ENCODE measurements around the gene KCNH8.

Gene KCNH8

DNA sequence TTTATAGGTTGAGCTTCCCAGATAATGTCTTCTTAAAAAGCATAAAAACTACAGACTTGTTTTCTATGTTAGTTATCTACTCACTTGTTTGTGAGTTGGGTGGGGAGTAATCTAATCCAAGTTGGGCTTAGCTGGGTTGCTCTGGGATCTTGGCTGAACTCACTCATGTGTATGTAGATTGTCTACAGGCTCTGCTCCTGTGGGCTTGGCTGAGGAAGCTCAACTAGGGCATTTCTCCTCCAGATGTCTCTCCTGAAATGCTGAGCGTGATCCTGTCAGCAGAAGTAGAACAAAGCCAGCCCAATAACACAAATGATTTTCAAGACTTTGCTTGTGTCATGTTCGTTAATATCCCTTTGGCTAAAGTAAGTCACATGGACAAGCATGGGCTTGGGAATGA, 17.3 kb downstream of the KCNH8 start:
- Histone ChIP-seq H3K4me3 (ENCODE audit: low read length) (no peak overlapping the region), H4K20me1 (ENCODE audit: control insufficient read depth, insufficient read depth, low read depth, low read length) (no peaks in the 10 kb centered on the region), H3K36me3 (ENCODE audit: control insufficient read depth, low read length) (no peaks in the 10 kb centered on the region), H3K4me1 (ENCODE audit: control insufficient read depth, low read length) (no peaks in the 10 kb centered on the region), H3K9me2 (replicated peaks; ENCODE audit: control insufficient read depth, low read length) (no peaks in the 10 kb centered on the region), H3K27me3 (ENCODE audit: control insufficient read depth, low read length) (no peaks in the 10 kb centered on the region), H3K4me2 (ENCODE audit: low read length) (no peak overlapping the region), H3K9me3 (ENCODE audit: control insufficient read depth, insufficient read depth, low read length) (no peaks in the 10 kb centered on the region), H3K79me2 (ENCODE audit: control insufficient read depth, low read length) (no peaks in the 10 kb centered on the region), H3F3A (ENCODE audit: control insufficient read depth, insufficient read depth) (no peaks in the 10 kb centered on the region), H3K27ac (ENCODE audit: low read depth, low read length) (no peak overlapping the region)
- no peak for TF ChIP-seq EZH2phosphoT487 (IDR thresholded peaks at IDR 0.05; ENCODE audit: borderline replicate concordance, low read length)
- TF ChIP-seq, protein P1, sequence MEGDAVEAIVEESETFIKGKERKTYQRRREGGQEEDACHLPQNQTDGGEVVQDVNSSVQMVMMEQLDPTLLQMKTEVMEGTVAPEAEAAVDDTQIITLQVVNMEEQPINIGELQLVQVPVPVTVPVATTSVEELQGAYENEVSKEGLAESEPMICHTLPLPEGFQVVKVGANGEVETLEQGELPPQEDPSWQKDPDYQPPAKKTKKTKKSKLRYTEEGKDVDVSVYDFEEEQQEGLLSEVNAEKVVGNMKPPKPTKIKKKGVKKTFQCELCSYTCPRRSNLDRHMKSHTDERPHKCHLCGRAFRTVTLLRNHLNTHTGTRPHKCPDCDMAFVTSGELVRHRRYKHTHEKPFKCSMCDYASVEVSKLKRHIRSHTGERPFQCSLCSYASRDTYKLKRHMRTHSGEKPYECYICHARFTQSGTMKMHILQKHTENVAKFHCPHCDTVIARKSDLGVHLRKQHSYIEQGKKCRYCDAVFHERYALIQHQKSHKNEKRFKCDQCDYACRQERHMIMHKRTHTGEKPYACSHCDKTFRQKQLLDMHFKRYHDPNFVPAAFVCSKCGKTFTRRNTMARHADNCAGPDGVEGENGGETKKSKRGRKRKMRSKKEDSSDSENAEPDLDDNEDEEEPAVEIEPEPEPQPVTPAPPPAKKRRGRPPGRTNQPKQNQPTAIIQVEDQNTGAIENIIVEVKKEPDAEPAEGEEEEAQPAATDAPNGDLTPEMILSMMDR (IDR thresholded peaks at IDR 0.05; ENCODE audit: low read depth, low read length, poor library complexity, severe bottlenecking) = no peak

DNA sequence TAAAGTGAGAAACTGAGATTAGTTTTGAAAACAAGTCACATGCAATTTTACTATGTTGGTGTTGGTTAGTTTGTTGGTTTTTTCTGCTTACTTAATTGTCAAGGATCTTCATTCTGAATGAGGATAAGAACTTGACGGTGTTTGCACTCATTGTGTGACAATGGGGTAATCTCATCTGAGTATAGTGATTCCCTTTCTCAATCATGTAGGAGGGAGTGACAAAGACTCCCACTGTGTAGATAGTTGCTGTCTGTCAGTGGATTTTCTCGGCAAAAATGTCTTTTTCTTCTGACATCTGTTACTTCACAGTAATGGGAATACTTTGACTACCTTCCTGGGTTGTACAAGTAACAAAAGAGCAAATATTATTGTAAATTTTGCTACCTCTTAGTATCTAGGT, 23.5 kb downstream of the KCNH8 start:
- Histone ChIP-seq H3K36me3 (ENCODE audit: control insufficient read depth, low read length) (no peaks in the 10 kb centered on the region), H4K20me1 (ENCODE audit: control insufficient read depth, insufficient read depth, low read depth, low read length) (no peaks in the 10 kb centered on the region), H3K4me2 (ENCODE audit: low read length) (no peak overlapping the region), H3K27me3 (ENCODE audit: control insufficient read depth, low read length) (no peaks in the 10 kb centered on the region), H3K4me3 (ENCODE audit: low read length) (no peak overlapping the region), H3F3A (ENCODE audit: control insufficient read depth, insufficient read depth) (no peaks in the 10 kb centered on the region), H3K9me2 (replicated peaks; ENCODE audit: control insufficient read depth, low read length) (no peaks in the 10 kb centered on the region), H3K9me3 (ENCODE audit: control insufficient read depth, insufficient read depth, low read length) (no peaks in the 10 kb centered on the region), H3K79me2 (ENCODE audit: control insufficient read depth, low read length) (no peaks in the 10 kb centered on the region), H3K27ac (ENCODE audit: low read depth, low read length) (no peak overlapping the region), H3K4me1 (ENCODE audit: control insufficient read depth, low read length) (no peaks in the 10 kb centered on the region)
- TF ChIP-seq, protein P1 (IDR thresholded peaks at IDR 0.05; ENCODE audit: low read depth, low read length, poor library complexity, severe bottlenecking) = no peak
- TF ChIP-seq EZH2phosphoT487 (IDR thresholded peaks at IDR 0.05; ENCODE audit: borderline replicate concordance, low read length) = no peak

DNA sequence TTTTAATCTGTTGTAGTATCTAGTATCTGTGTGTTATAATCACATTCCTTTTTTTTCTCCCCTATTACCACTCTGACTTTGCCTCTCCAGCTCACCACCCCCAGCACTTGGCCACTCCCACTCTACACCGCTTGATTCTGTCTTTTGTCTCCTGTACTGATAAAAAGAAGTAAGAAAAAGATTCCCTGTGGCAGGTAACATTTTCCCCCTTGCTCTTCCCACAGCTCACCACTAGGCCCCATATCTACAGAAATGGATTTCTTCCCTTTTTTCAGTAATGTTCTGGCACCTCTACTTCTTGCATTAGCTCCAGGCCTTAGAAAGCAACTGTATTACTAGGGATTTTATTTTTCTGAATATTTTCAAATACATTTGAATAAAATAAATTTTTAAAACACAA, 25.6 kb downstream of the KCNH8 start:
- no peaks in the 10 kb centered on the region for H3K9me3 ChIP-seq (ENCODE audit: control insufficient read depth, insufficient read depth, low read length)
- H3K4me1 ChIP-seq (ENCODE audit: control insufficient read depth, low read length) = no peaks in the 10 kb centered on the region
- H3K9me2 ChIP-seq (replicated peaks; ENCODE audit: control insufficient read depth, low read length) = no peaks in the 10 kb centered on the region
- no peaks in the 10 kb centered on the region for H3F3A ChIP-seq (ENCODE audit: control insufficient read depth, insufficient read depth)
- no peaks in the 10 kb centered on the region for H3K79me2 ChIP-seq (ENCODE audit: control insufficient read depth, low read length)
- no peaks in the 10 kb centered on the region for H4K20me1 ChIP-seq (ENCODE audit: control insufficient read depth, insufficient read depth, low read depth, low read length)
- H3K36me3 ChIP-seq (ENCODE audit: control insufficient read depth, low read length) = no peaks in the 10 kb centered on the region
- TF ChIP-seq, protein P1 (IDR thresholded peaks at IDR 0.05; ENCODE audit: low read depth, low read length, poor library complexity, severe bottlenecking) = no peak
- no peak for TF ChIP-seq EZH2phosphoT487 (IDR thresholded peaks at IDR 0.05; ENCODE audit: borderline replicate concordance, low read length)
- H3K27me3 ChIP-seq (ENCODE audit: control insufficient read depth, low read length) = no peaks in the 10 kb centered on the region
- H3K27ac ChIP-seq (ENCODE audit: low read depth, low read length) = no peak overlapping the region
- no peak overlapping the region for H3K4me2 ChIP-seq (ENCODE audit: low read length)
- H3K4me3 ChIP-seq (ENCODE audit: low read length) = no peak overlapping the region

DNA sequence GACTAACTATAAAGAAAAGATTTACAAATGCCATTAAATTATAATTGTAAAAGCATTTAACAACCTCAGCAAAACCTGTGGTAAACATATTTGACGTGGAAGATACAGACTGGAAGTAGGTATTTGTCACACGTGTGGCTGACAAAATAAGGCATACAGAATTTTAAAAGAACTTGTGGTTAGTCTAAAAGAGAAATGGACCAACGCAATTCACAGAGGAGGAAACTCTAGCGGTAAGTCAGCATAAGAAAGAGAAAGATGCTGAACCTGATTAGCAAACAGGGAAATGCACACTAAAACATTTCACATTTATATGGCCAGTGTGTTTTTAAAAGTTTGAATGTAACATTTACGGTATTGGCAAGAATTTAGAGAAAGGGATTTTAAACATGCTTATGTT, 35.3 kb downstream of the KCNH8 start:
- Histone ChIP-seq H3F3A (ENCODE audit: control insufficient read depth, insufficient read depth) (no peaks in the 10 kb centered on the region), H3K9me3 (ENCODE audit: control insufficient read depth, insufficient read depth, low read length) (no peaks in the 10 kb centered on the region), H3K4me2 (ENCODE audit: low read length) (peak overlapping the region; percentile 18), H4K20me1 (ENCODE audit: control insufficient read depth, insufficient read depth, low read depth, low read length) (no peaks in the 10 kb centered on the region), H3K27me3 (ENCODE audit: control insufficient read depth, low read length) (no peaks in the 10 kb centered on the region), H3K9me2 (replicated peaks; ENCODE audit: control insufficient read depth, low read length) (no peaks in the 10 kb centered on the region), H3K4me3 (ENCODE audit: low read length) (no peak overlapping the region), H3K79me2 (ENCODE audit: control insufficient read depth, low read length) (no peaks in the 10 kb centered on the region), H3K27ac (ENCODE audit: low read depth, low read length) (no peak overlapping the region), H3K36me3 (ENCODE audit: control insufficient read depth, low read length) (no peaks in the 10 kb centered on the region), H3K4me1 (ENCODE audit: control insufficient read depth, low read length) (peaks cover 13% of the 10 kb centered on the region)
- TF ChIP-seq, protein P1 (IDR thresholded peaks at IDR 0.05; ENCODE audit: low read depth, low read length, poor library complexity, severe bottlenecking) = no peak
- TF ChIP-seq EZH2phosphoT487 (IDR thresholded peaks at IDR 0.05; ENCODE audit: borderline replicate concordance, low read length) = no peak

All from DOHH2 (cell line).